GM23338 (cell line): ENCODE measurements around the gene ZNF438.

Experiments used
- CTCF ChIP-seq, 2 experiments: fragments of 200-600 bp in 1 of 2; sonication (generic) in 1 of 2; conservative IDR thresholded peaks; 2 replicates each; pipeline versions ENCODE4 v1.5.1 to v1.6.1; 2016 to 2017; ENCODE audit warnings: antibody characterized with exemption in 2 of 2, low read depth in 2 of 2, mild to moderate bottlenecking in 2 of 2, moderate library complexity in 1 of 2
- EZH2 ChIP-seq: fragments of 200-600 bp; sonication (generic); IDR thresholded peaks from one replicate; pipeline ENCODE4 v1.8.0; 2017; ENCODE audit warnings: antibody characterized with exemption, mild to moderate bottlenecking, low read depth; ENCODE audit not compliant: unreplicated experiment
- POLR2AphosphoS5 ChIP-seq: IDR thresholded peaks from 2 replicates; pipeline ENCODE4 v1.6.1; 2016; ENCODE audit warnings: antibody characterized with exemption, low read depth
- REST ChIP-seq: IDR thresholded peaks from one replicate; pipeline ENCODE4 v1.6.1; 2018; ENCODE audit warnings: antibody characterized with exemption; ENCODE audit not compliant: unreplicated experiment

DNA sequence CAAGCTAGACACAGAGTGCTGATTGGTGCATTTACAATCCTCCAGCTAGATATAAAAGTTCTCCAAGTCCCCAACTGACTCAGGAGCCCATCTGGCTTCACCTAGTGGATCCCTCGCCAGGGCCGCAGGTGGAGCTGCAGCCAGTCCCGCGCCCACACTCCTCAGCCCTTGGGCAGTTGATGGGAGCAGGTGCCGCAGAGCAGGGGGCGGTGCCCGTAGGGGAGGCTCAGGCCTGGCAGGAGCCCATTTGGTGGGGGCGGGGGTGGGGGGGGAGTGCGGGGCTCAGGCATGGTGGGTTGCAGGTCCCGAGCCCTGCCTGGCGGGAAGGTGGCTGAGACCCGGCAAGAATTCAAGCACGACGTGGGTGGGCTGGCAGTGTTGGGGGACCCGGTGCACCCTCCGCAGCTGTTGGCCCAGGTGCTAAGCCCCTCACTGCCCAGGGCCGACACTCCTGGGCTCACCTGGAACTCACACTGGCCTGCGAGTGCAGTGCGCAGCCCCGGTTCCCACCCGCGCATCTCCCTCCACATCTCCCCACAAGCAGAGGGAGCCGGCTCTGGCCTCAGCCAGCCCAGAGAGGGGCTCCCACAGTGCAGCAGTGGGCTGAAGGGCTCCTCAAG, 101.7 kb downstream of the ZNF438 start:
- TF ChIP-seq CTCF (conservative IDR thresholded peaks at IDR 0.05; ENCODE audit: low read depth in 2 of 2) (no peak), POLR2AphosphoS5 (no peak), REST (no peak), EZH2 (no peak)
